Endothelial cell of umbilical vein (primary cell): ENCODE measurements around the gene LINC01488. TPM values are rescaled to one million over a fixed set of nuclear protein-coding genes. Genes with fewer than 3 reads are reported as not detected.

ENCODE experiments used
- BruUV-seq: library from RNA; stranded (reverse); fragments of 400-500 nt; replicated peaks from 2 replicates; lab custom pipeline; 2021; lab: Mats Ljungman, UMichigan
- CTCF ChIA-PET: fragments of 300-600, 350-600 bp; sonication (Branson Sonifier 250); formaldehyde crosslinking; loops from one replicate; lab custom pipeline; 2021; ENCODE audit warnings: antibody characterized with exemption, inconsistent platforms; lab: Charles Lee
- POLR2A ChIA-PET: fragments of 300-600, 350-600 bp; sonication (Branson Sonifier 250); formaldehyde crosslinking; loops from one replicate; lab custom pipeline; 2021; ENCODE audit warnings: antibody characterized with exemption, inconsistent platforms; lab: Charles Lee
- DNase-seq: peaks from one replicate; pipeline ENCODE4 v3.0.0-alpha.2; 2011; ENCODE audit warnings: low read depth, low spot score
- FAIRE-seq: peaks from 2 replicates; lab custom pipeline; 2011; peaks lifted over from hg19 to GRCh38; lab: Jason Lieb, UNC
- H2AFZ ChIP-seq: 2 replicates; pipeline ENCODE4 v1.6.0; 2012; ENCODE audit warnings: low read depth, low read length, control low read depth, inconsistent platforms
- H3K27ac ChIP-seq: 2 replicates; pipeline ENCODE4 v1.5.1; 2011; ENCODE audit warnings: low read depth, mild to moderate bottlenecking, control low read depth, low read length, moderate library complexity; ENCODE audit not compliant: insufficient read depth
- H3K27me3 ChIP-seq, 2 experiments: 2 replicates each; pipeline versions ENCODE4 v1.6.0 to v1.6.1; 2011; ENCODE audit warnings: low read length in 2 of 2, mixed read lengths in 1 of 2; ENCODE audit not compliant: control insufficient read depth in 2 of 2, insufficient read depth in 2 of 2
- H3K36me3 ChIP-seq, 2 experiments: 2 replicates in 1 of 2; 3 replicates in 1 of 2; pipeline ENCODE4 v1.5.1; 2011; ENCODE audit warnings: low read length in 2 of 2, mild to moderate bottlenecking in 1 of 2, moderate library complexity in 1 of 2; ENCODE audit not compliant: control insufficient read depth in 2 of 2, insufficient read depth in 2 of 2; ENCODE audit errors: extremely low read depth in 1 of 2
- H3K4me1 ChIP-seq: 3 replicates; pipeline ENCODE4 v1.5.1; 2011; ENCODE audit warnings: mild to moderate bottlenecking, low read length; ENCODE audit not compliant: control insufficient read depth, insufficient read depth; ENCODE audit errors: extremely low read depth
- H3K4me2 ChIP-seq: 2 replicates; pipeline ENCODE4 v1.6.1; 2011; ENCODE audit warnings: low read length, control low read depth, mixed read lengths; ENCODE audit not compliant: insufficient read depth
- H3K4me3 ChIP-seq, 3 experiments: fragments of 200-600 bp in 1 of 3; sonication (generic), shearing (Covaris generic) in 1 of 3; replicated peaks in 1 of 3; 2 replicates each; pipeline ENCODE4 v1.5.1; 2011 to 2016; ENCODE audit warnings: control low read depth in 3 of 3, low read length in 3 of 3, mild to moderate bottlenecking in 2 of 3, inconsistent platforms in 1 of 3, low read depth in 1 of 3, moderate library complexity in 1 of 3; ENCODE audit not compliant: insufficient read depth in 1 of 3
- H3K79me2 ChIP-seq: 2 replicates; pipeline ENCODE4 v1.6.0; 2012; ENCODE audit warnings: low read length, inconsistent platforms; ENCODE audit not compliant: control insufficient read depth, insufficient read depth
- H3K9ac ChIP-seq: replicated peaks from 2 replicates; pipeline ENCODE3; 2011; ENCODE audit warnings: low read length, control low read depth; ENCODE audit not compliant: insufficient read depth; ENCODE audit errors: extremely low read depth
- H3K9me1 ChIP-seq: replicated peaks from 3 replicates; pipeline ENCODE4 v1.6.0; 2011; ENCODE audit warnings: mild to moderate bottlenecking, low read length; ENCODE audit not compliant: control insufficient read depth, insufficient read depth; ENCODE audit errors: extremely low read depth
- H3K9me3 ChIP-seq: replicated peaks from 2 replicates; pipeline ENCODE4 v1.5.1; 2012; ENCODE audit warnings: low read length, inconsistent platforms; ENCODE audit not compliant: control insufficient read depth, insufficient read depth
- H4K20me1 ChIP-seq: replicated peaks from 2 replicates; pipeline ENCODE3; 2011; ENCODE audit warnings: mild to moderate bottlenecking, low read length; ENCODE audit not compliant: control insufficient read depth, insufficient read depth; ENCODE audit errors: extremely low read depth
- CTCF ChIP-seq, 2 donors: IDR thresholded peaks; 1 replicate in 1 of 2; 2 replicates in 1 of 2; pipeline ENCODE4 v1.5.1; 2011; ENCODE audit warnings: low read length in 2 of 2, mild to moderate bottlenecking in 2 of 2, moderate library complexity in 2 of 2, control low read depth in 1 of 2, inconsistent platforms in 1 of 2, low read depth in 1 of 2; ENCODE audit not compliant: insufficient read depth in 1 of 2; ENCODE audit errors: extremely low read depth in 1 of 2
- EZH2 ChIP-seq: IDR thresholded peaks from 2 replicates; pipeline ENCODE4 v1.6.1; 2012; ENCODE audit warnings: borderline replicate concordance, low read depth, mild to moderate bottlenecking, moderate library complexity, low read length, inconsistent platforms; ENCODE audit not compliant: severe bottlenecking
- FOS ChIP-seq: IDR thresholded peaks from 2 replicates; pipeline ENCODE4 v1.6.1; 2011; ENCODE audit warnings: mild to moderate bottlenecking, low read length, moderate library complexity, borderline replicate concordance; ENCODE audit not compliant: insufficient read depth
- GATA2 ChIP-seq: IDR thresholded peaks from 2 replicates; pipeline ENCODE4 v1.7.0; 2011; ENCODE audit warnings: low read depth, mild to moderate bottlenecking, moderate library complexity, mixed read lengths, low read length; ENCODE audit not compliant: insufficient read length, insufficient read depth
- JUN ChIP-seq: IDR thresholded peaks from 2 replicates; pipeline ENCODE4 v1.6.1; 2011; ENCODE audit warnings: borderline replicate concordance, low read depth; ENCODE audit not compliant: insufficient read length, insufficient read depth
- MAX ChIP-seq: IDR thresholded peaks from 2 replicates; pipeline ENCODE4 v1.6.1; 2011; ENCODE audit not compliant: insufficient read depth, insufficient read length
- MYC ChIP-seq: IDR thresholded peaks from one replicate; pipeline ENCODE4 v1.6.1; 2011; ENCODE audit warnings: mild to moderate bottlenecking, low read depth, low read length
- POLR2A ChIP-seq: IDR thresholded peaks from 2 replicates; pipeline ENCODE4 v1.6.1; 2012; ENCODE audit warnings: low read depth, mild to moderate bottlenecking, control low read depth, low read length
- POLR2AphosphoS5 ChIP-seq: IDR thresholded peaks from 2 replicates; pipeline ENCODE4 v1.6.1; 2012; ENCODE audit warnings: low read depth, mild to moderate bottlenecking, control low read depth, low read length, moderate library complexity; ENCODE audit not compliant: insufficient read depth
- dilution Hi-C: fragments of 300-500 bp; cut with MboI; formaldehyde crosslinking; loops from one replicate; pipeline ENCODE4 v1.15.0; 2019; ENCODE audit warnings: low sequenced_read_pairs; ENCODE audit not compliant: extremely low pct_ligation_motif_present
- intact Hi-C: fragments of 100-400 bp; cut with micrococcal nuclease; formaldehyde crosslinking; loops from one replicate; pipeline ENCODE4 v1.10.0; 2022
- polyA plus RNA-seq, 4 experiments: library from polyadenylated mRNA; depleted of rRNA in 3 of 4; stranded (reverse) in 3 of 4; unstranded in 1 of 4; fragments of >200 nt; gene quantifications; 2 replicates each; pipeline versions ENCODE4 v1.2.1 to v1.2.3, GENCODE V29; 2011 to 2012; ENCODE audit warnings: missing spikeins in 1 of 4
- total RNA-seq: library from RNA; stranded (reverse); gene quantifications from 2 replicates; pipeline ENCODE4 v1.2.3, GENCODE V29; 2021

Gene LINC01488
- total and polyA plus RNA-seq, 2 donors (not counting 3 experiments of a cell fraction or from before 2014, with no cell fraction given): not detected

- no peaks in the 10 kb centered on the region for H3K9me1 ChIP-seq
- FAIRE-seq: no peak
- no peaks in the 10 kb centered on the region for H4K20me1 ChIP-seq
- CTCF ChIA-PET: no interaction called here
- no peak overlapping the region for H3K4me2 ChIP-seq
- H3K9ac ChIP-seq: no peak overlapping the region
- no peak overlapping the region for H3K27ac ChIP-seq
- intact Hi-C loops (no loop called here), dilution Hi-C loops (no loop called here)
- TF ChIP-seq EZH2 (no peak), JUN (no peak), FOS (no peak), MAX (no peak), POLR2A (no peak), CTCF (IDR thresholded peaks at IDR 0.05; ENCODE audit: extremely low read depth in 1 of 2, insufficient read depth in 1 of 2, low read depth in 1 of 2, low read length in 2 of 2) (no peak), MYC (no peak), POLR2AphosphoS5 (no peak), GATA2 (no peak)
- no TSS peak for BruUV-seq
- POLR2A ChIA-PET: no interaction called here
- no peaks in the 10 kb centered on the region for H3K4me1 ChIP-seq
- H3K9me3 ChIP-seq: no peaks in the 10 kb centered on the region
- DNase-seq: no peak
- no peaks in the 10 kb centered on the region for H3K79me2 ChIP-seq
- H3K36me3 ChIP-seq: no peaks in the 10 kb centered on the region
- no peak overlapping the region for H2AFZ ChIP-seq
- no peak overlapping the region for H3K4me3 ChIP-seq
- peaks cover 0 to 2% of the 10 kb centered on the region in 2 experiments for H3K27me3 ChIP-seq
Measured at GRCh38 chr11:69487391-69487790, 5.9 kb downstream of the LINC01488 start.
